ENCODE data around the gene SHE.

DNA sequence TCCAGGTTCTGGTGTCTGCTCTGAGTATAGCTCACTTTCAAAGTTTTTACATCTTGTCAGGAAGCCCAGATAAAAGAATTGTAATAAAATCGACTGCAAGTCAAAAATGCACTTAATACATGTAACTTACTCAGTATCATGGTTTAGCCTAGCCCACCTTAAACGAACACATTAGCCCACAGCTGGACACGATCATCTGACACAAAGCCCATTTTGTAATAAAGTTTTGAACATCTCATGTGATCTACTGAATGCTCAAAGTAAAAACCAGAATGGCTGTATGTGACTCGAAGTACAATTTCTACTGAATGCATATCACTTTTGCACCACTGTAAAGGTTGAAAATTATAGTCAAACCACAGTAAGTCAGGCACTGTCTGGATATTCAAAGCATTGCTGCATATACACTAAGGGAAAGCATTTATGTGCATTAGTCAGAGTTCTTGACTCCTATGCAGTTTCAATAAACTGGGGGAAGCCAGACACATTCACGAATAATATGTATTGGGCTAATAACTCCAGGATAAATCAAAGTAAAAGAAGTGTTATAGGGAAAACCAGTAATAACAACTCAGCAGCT, 12.4 kb downstream of the SHE start:
- TF ChIP-seq, protein P1, sequence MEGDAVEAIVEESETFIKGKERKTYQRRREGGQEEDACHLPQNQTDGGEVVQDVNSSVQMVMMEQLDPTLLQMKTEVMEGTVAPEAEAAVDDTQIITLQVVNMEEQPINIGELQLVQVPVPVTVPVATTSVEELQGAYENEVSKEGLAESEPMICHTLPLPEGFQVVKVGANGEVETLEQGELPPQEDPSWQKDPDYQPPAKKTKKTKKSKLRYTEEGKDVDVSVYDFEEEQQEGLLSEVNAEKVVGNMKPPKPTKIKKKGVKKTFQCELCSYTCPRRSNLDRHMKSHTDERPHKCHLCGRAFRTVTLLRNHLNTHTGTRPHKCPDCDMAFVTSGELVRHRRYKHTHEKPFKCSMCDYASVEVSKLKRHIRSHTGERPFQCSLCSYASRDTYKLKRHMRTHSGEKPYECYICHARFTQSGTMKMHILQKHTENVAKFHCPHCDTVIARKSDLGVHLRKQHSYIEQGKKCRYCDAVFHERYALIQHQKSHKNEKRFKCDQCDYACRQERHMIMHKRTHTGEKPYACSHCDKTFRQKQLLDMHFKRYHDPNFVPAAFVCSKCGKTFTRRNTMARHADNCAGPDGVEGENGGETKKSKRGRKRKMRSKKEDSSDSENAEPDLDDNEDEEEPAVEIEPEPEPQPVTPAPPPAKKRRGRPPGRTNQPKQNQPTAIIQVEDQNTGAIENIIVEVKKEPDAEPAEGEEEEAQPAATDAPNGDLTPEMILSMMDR (IDR thresholded peaks at IDR 0.05) = no peak
- TF ChIP-seq POLR2A (IDR thresholded peaks at IDR 0.05) = no peak
